H1 (cell line): Measurements from ENCODE around the gene MEGF11. TPM values are rescaled to one million over a fixed set of nuclear protein-coding genes. Genes with fewer than 3 reads are reported as not detected.

Experiments
- CTCF ChIA-PET: fragments of 300-600 bp; sonication (Branson Sonifier 250); formaldehyde crosslinking; loops from one replicate; lab custom pipeline; 2021; ENCODE audit not compliant: partially characterized antibody; lab: Charles Lee
- POLR2A ChIA-PET: fragments of 300-600 bp; sonication (Branson Sonifier 250); formaldehyde crosslinking; loops from one replicate; lab custom pipeline; 2021; ENCODE audit warnings: inconsistent platforms; ENCODE audit not compliant: partially characterized antibody; lab: Charles Lee
- DNase-seq, 2 experiments: peaks; one replicate each; pipeline versions ENCODE4 v3.0.0 to v3.0.0-alpha.2; 2010 to 2022; ENCODE audit warnings: low spot score in 2 of 2, low read depth in 1 of 2, mixed read lengths in 1 of 2
- FAIRE-seq: peaks from 2 replicates; lab custom pipeline; 2011; peaks lifted over from hg19 to GRCh38; lab: Jason Lieb, UNC
- H2AFZ ChIP-seq: 2 replicates; pipeline ENCODE4 v1.8.1; 2012; ENCODE audit warnings: low read length, inconsistent platforms
- H2AK5ac ChIP-seq: 2 replicates; pipeline ENCODE4 v1.6.1; 2013; ENCODE audit warnings: low read depth, low read length
- H2BK120ac ChIP-seq: replicated peaks from 2 replicates; pipeline ENCODE3; 2013; ENCODE audit warnings: low read depth, low read length, inconsistent platforms
- H2BK12ac ChIP-seq: 2 replicates; pipeline ENCODE4 v1.6.1; 2013; ENCODE audit warnings: low read depth, low read length
- H2BK15ac ChIP-seq: 2 replicates; pipeline ENCODE4 v1.6.1; 2013; ENCODE audit warnings: low read length
- H2BK20ac ChIP-seq: 2 replicates; pipeline ENCODE4 v1.6.1; 2013; ENCODE audit warnings: low read length
- H2BK5ac ChIP-seq: 2 replicates; pipeline ENCODE4 v1.6.1; 2013; ENCODE audit warnings: low read depth, low read length
- H3K14ac ChIP-seq: 2 replicates; pipeline ENCODE4 v1.6.1; 2013; ENCODE audit warnings: inconsistent platforms; ENCODE audit not compliant: insufficient read length
- H3K18ac ChIP-seq: 2 replicates; pipeline ENCODE4 v1.6.1; 2013; ENCODE audit warnings: low read length; ENCODE audit errors: extremely low read depth
- H3K23ac ChIP-seq: 2 replicates; pipeline ENCODE4 v1.6.1; 2013; ENCODE audit warnings: inconsistent platforms; ENCODE audit not compliant: insufficient read length
- H3K23me2 ChIP-seq: 2 replicates; pipeline ENCODE4 v1.6.1; 2013; ENCODE audit warnings: low read depth, low read length
- H3K27ac ChIP-seq: 2 replicates; pipeline ENCODE4 v1.6.1; 2011; ENCODE audit warnings: low read depth, low read length, inconsistent platforms
- H3K27me3 ChIP-seq, 4 experiments: replicated peaks in 1 of 4; 1 replicate in 1 of 4; 2 replicates in 3 of 4; pipeline versions ENCODE4 v1.6.1 to v1.8.1; 2011 to 2013; ENCODE audit warnings: low read length in 3 of 4, mild to moderate bottlenecking in 3 of 4, inconsistent platforms in 2 of 4, mixed read lengths in 2 of 4, moderate library complexity in 1 of 4; ENCODE audit not compliant: control insufficient read depth in 3 of 4, insufficient read depth in 3 of 4; ENCODE audit errors: extremely low read depth in 1 of 4
- H3K36me3 ChIP-seq, 4 experiments: 2 replicates each; pipeline versions ENCODE4 v1.6.1 to v1.8.1; 2011 to 2013; ENCODE audit warnings: mild to moderate bottlenecking in 4 of 4, low read length in 3 of 4, moderate library complexity in 2 of 4, control low read depth in 1 of 4, inconsistent platforms in 1 of 4; ENCODE audit not compliant: insufficient read depth in 4 of 4, control insufficient read depth in 2 of 4
- H3K4ac ChIP-seq: replicated peaks from 2 replicates; pipeline ENCODE3; 2013; ENCODE audit warnings: low read length, low read depth, mixed read lengths, inconsistent platforms; ENCODE audit not compliant: insufficient read length
- H3K4me1 ChIP-seq, 4 experiments: replicated peaks in 1 of 4; 1 replicate in 1 of 4; 2 replicates in 3 of 4; pipeline versions ENCODE4 v1.6.1 to v1.8.1; 2011 to 2013; ENCODE audit warnings: low read length in 3 of 4, inconsistent platforms in 2 of 4, mixed read lengths in 1 of 4; ENCODE audit not compliant: insufficient read depth in 4 of 4, control insufficient read depth in 3 of 4
- H3K4me2 ChIP-seq, 2 experiments: 2 replicates each; pipeline versions ENCODE4 v1.6.1 to v1.8.1; 2011 to 2013; ENCODE audit warnings: low read depth in 2 of 2, low read length in 2 of 2, control low read depth in 1 of 2, inconsistent platforms in 1 of 2, mild to moderate bottlenecking in 1 of 2; ENCODE audit not compliant: insufficient read depth in 1 of 2
- H3K4me3 ChIP-seq, 4 experiments: fragments of 200-600, 300-600 bp in 1 of 4; sonication (generic), shearing (Covaris generic), sonication (Bioruptor Twin) in 1 of 4; 2 replicates each; pipeline versions ENCODE4 v1.5.1 to v1.8.1; 2011 to 2016; ENCODE audit warnings: low read length in 4 of 4, low read depth in 3 of 4, control low read depth in 2 of 4, inconsistent platforms in 2 of 4, mild to moderate bottlenecking in 2 of 4, mixed read lengths in 1 of 4, moderate library complexity in 1 of 4; ENCODE audit not compliant: insufficient read depth in 2 of 4; ENCODE audit errors: extremely low read depth in 1 of 4
- H3K56ac ChIP-seq: replicated peaks from 2 replicates; pipeline ENCODE3; 2013; ENCODE audit warnings: low read depth, mild to moderate bottlenecking, mixed read lengths, low read length, inconsistent platforms; ENCODE audit not compliant: insufficient read length
- H3K79me1 ChIP-seq: 2 replicates; pipeline ENCODE4 v1.6.1; 2013; ENCODE audit warnings: low read depth, low read length, control low read depth
- H3K79me2 ChIP-seq, 2 experiments: 2 replicates each; pipeline versions ENCODE4 v1.6.1 to v1.8.1; 2012 to 2013; ENCODE audit warnings: low read length in 2 of 2, mild to moderate bottlenecking in 2 of 2, inconsistent platforms in 1 of 2; ENCODE audit not compliant: insufficient read depth in 2 of 2, control insufficient read depth in 1 of 2
- H3K9ac ChIP-seq, 4 experiments: replicated peaks in 1 of 4; 1 replicate in 1 of 4; 2 replicates in 3 of 4; pipeline versions ENCODE4 v1.6.1 to v1.8.1; 2011 to 2013; ENCODE audit warnings: low read depth in 3 of 4, low read length in 3 of 4, control low read depth in 2 of 4, mild to moderate bottlenecking in 2 of 4, moderate library complexity in 2 of 4, inconsistent platforms in 1 of 4; ENCODE audit errors: extremely low read depth in 1 of 4
- H3K9me3 ChIP-seq, 2 experiments: 2 replicates each; pipeline versions ENCODE4 v1.6.1 to v1.8.1; 2012 to 2013; ENCODE audit warnings: mild to moderate bottlenecking in 2 of 2, moderate library complexity in 2 of 2, control low read depth in 1 of 2, inconsistent platforms in 1 of 2, low read depth in 1 of 2, low read length in 1 of 2, mixed read lengths in 1 of 2; ENCODE audit not compliant: insufficient read depth in 2 of 2
- H4K20me1 ChIP-seq, 2 experiments: replicated peaks in 1 of 2; 2 replicates each; pipeline versions ENCODE3 to v1.8.1; 2011 to 2013; ENCODE audit warnings: inconsistent platforms in 2 of 2, low read length in 2 of 2, mild to moderate bottlenecking in 1 of 2; ENCODE audit not compliant: insufficient read depth in 2 of 2, control insufficient read depth in 1 of 2
- H4K5ac ChIP-seq: 2 replicates; pipeline ENCODE4 v1.6.1; 2013; ENCODE audit warnings: low read length, low read depth, mixed read lengths, inconsistent platforms; ENCODE audit not compliant: insufficient read length
- H4K8ac ChIP-seq: 2 replicates; pipeline ENCODE4 v1.8.0; 2013; ENCODE audit warnings: mild to moderate bottlenecking, moderate library complexity, low read length, inconsistent platforms; ENCODE audit not compliant: insufficient read depth; ENCODE audit errors: extremely low read depth
- H4K91ac ChIP-seq: replicated peaks from 2 replicates; pipeline ENCODE3; 2013; ENCODE audit warnings: low read length, mixed read lengths, inconsistent platforms; ENCODE audit not compliant: insufficient read length
- RAD21 ChIP-seq, 2 experiments: IDR thresholded peaks in 1 of 2; conservative IDR thresholded peaks in 1 of 2; 2 replicates each; pipeline ENCODE4 v1.6.1; 2011; ENCODE audit warnings: low read depth in 2 of 2, low read length in 2 of 2, improper control_type of control experiment in 1 of 2, inconsistent platforms in 1 of 2, mild to moderate bottlenecking in 1 of 2, moderate library complexity in 1 of 2
- SIX5 ChIP-seq: IDR thresholded peaks from 2 replicates; pipeline ENCODE4 v1.6.1; 2011; ENCODE audit warnings: mild to moderate bottlenecking, low read depth, low read length
- TAF1 ChIP-seq: IDR thresholded peaks from 2 replicates; pipeline ENCODE4 v1.6.1; 2011; ENCODE audit warnings: mild to moderate bottlenecking, low read depth, low read length
- TBP ChIP-seq: IDR thresholded peaks from 2 replicates; pipeline ENCODE4 v1.6.1; 2011; ENCODE audit warnings: low read depth, low read length, improper control_type of control experiment
- TEAD4 ChIP-seq: IDR thresholded peaks from 2 replicates; pipeline ENCODE4 v1.6.1; 2012; ENCODE audit warnings: low read depth, low read length, inconsistent platforms, mixed read lengths
- WGBS, 2 experiments: shearing (Covaris generic) in 1 of 2; methylation state at CpG; one replicate each; pipeline versions ENCODE4 v1.1.6 to v1.1.7; 2013 to 2015; ENCODE audit warnings: low lambda C conversion rate in 2 of 2, mixed read lengths in 2 of 2, inconsistent platforms in 1 of 2, low coverage in 1 of 2, missing lambda C conversion rate in 1 of 2; ENCODE audit not compliant: insufficient replicate concordance in 2 of 2, insufficient coverage in 1 of 2, insufficient read length in 1 of 2; ENCODE audit errors: extremely low coverage in 1 of 2, missing lambda C conversion rate in 1 of 2; 5-methylcytosine and 5-hydroxymethylcytosine counted together
- polyA plus RNA-seq, 7 experiments: library from polyadenylated mRNA; depleted of rRNA in 3 of 7; stranded (reverse) in 5 of 7; unstranded in 2 of 7; fragments of >200 nt in 5 of 7; fragments of 200-250 nt in 2 of 7; gene quantifications; 1 replicate in 5 of 7; 2 replicates in 1 of 7; 4 replicates in 1 of 7; pipeline versions ENCODE4 v1.2.1 to v1.2.3, GENCODE V29; 2011 to 2013; ENCODE audit warnings: missing spikeins in 2 of 7, mixed read lengths in 2 of 7
- total RNA-seq: library from RNA; stranded (reverse); fragmentation: NEBNext Ultra II Directional; extraction: Animal tissue kit (Norgen Biotek cat#: 25700); gene quantifications from 2 replicates; pipeline ENCODE4 v1.2.1, GENCODE V29; 2021
- TF ChIP-seq, protein P1 (sequence below), 3 experiments: IDR thresholded peaks; 1 replicate in 2 of 3; 2 replicates in 1 of 3; pipeline versions ENCODE4 v1.5.1 to v1.6.1; 2011; ENCODE audit warnings: low read length in 3 of 3, mild to moderate bottlenecking in 3 of 3, inconsistent platforms in 2 of 3, low read depth in 1 of 3, moderate library complexity in 1 of 3; ENCODE audit not compliant: insufficient read depth in 1 of 3; ENCODE audit errors: control extremely low read depth in 1 of 3

Gene MEGF11
- total and polyA plus RNA-seq, 2 of the 8 experiments (the other 6 are each of a cell fraction or from before 2014, with no cell fraction given), result 4.4 to 4.8 TPM

DNA sequence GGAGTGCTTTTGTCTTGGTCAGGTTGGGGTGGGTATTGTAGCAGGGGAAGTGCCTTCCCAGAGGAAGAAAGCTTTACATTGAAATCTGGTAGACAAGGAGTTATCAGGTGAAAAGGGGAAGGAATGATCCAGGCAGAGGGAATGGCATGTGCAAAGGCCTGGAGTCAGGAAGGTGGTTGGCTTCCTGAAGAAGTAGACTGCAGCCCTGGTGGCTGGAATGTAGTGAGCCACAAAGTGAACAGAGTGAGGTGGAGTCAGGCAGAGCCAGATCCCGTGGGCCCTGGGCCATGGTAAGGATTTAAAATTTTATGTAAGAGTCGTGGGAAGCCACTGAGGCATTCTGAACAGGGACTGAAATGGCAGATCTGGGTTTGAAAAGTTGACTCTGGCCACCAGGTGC lies 326.0 kb downstream of the MEGF11 start:
- Histone ChIP-seq H3K4ac (no peak overlapping the region), H3K27me3 (no peaks in the 10 kb centered on the region), H3K79me1 (no peaks in the 10 kb centered on the region), H3K4me1 (peaks cover 0 to 2% (median 0%) of the 10 kb centered on the region in 4 experiments; a peak in 3 of 7 replicates), H2BK12ac (no peak overlapping the region), H2BK120ac (no peak overlapping the region), H3K18ac (no peak overlapping the region), H3K36me3 (no peaks in the 10 kb centered on the region), H3K79me2 (no peaks in the 10 kb centered on the region), H2AFZ (no peak overlapping the region), H4K20me1 (no peaks in the 10 kb centered on the region), H3K9me3 (no peaks in the 10 kb centered on the region), H2BK15ac (no peak overlapping the region), H3K4me2 (no peak overlapping the region), H4K5ac (no peak overlapping the region), H3K27ac (no peak overlapping the region), H3K9ac (no peak overlapping the region), H2BK20ac (no peak overlapping the region), H3K56ac (no peak overlapping the region), H4K8ac (no peak overlapping the region), H3K14ac (no peak overlapping the region), H3K23ac (no peak overlapping the region), H4K91ac (no peak overlapping the region), H3K23me2 (no peaks in the 10 kb centered on the region), H3K4me3 (no peak overlapping the region), H2BK5ac (no peak overlapping the region), H2AK5ac (no peak overlapping the region)
- FAIRE-seq (no peak), DNase-seq (no peak)
- POLR2A ChIA-PET, result no interaction called here
- WGBS, 2 experiments, result 92% methylated on average over 2 of the region's 2 CpGs; no CpG with 5 or more reads in 1 of the 2 experiments
- CTCF ChIA-PET, result interaction anchor here (0.5 to 1.9 kb wide), 4 partner anchors 11 to 85 kb away, joined by 3 to 7 read pairs (median 3); no protein-coding TSS in a partner anchor
- peak; percentile 25 to 28; a peak in 2 of 4 replicates for TF ChIP-seq RAD21 (IDR thresholded peaks at IDR 0.05 in 1 of 2, conservative IDR thresholded peaks at IDR 0.05 in 1 of 2; ENCODE audit: low read depth in 2 of 2, low read length in 2 of 2)
- no peak for TF ChIP-seq SIX5
- TF ChIP-seq TAF1, result no peak
- TF ChIP-seq TBP, result no peak
- TF ChIP-seq, protein P1, sequence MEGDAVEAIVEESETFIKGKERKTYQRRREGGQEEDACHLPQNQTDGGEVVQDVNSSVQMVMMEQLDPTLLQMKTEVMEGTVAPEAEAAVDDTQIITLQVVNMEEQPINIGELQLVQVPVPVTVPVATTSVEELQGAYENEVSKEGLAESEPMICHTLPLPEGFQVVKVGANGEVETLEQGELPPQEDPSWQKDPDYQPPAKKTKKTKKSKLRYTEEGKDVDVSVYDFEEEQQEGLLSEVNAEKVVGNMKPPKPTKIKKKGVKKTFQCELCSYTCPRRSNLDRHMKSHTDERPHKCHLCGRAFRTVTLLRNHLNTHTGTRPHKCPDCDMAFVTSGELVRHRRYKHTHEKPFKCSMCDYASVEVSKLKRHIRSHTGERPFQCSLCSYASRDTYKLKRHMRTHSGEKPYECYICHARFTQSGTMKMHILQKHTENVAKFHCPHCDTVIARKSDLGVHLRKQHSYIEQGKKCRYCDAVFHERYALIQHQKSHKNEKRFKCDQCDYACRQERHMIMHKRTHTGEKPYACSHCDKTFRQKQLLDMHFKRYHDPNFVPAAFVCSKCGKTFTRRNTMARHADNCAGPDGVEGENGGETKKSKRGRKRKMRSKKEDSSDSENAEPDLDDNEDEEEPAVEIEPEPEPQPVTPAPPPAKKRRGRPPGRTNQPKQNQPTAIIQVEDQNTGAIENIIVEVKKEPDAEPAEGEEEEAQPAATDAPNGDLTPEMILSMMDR (IDR thresholded peaks at IDR 0.05; ENCODE audit: control extremely low read depth in 1 of 3, insufficient read depth in 1 of 3, low read depth in 1 of 3, low read length in 3 of 3), result peak; percentile 20 to 59 (median 45); a peak in 3 of 4 replicates
- peak; percentile 97 for TF ChIP-seq TEAD4
